Activated CD8-positive, alpha-beta memory T cell treated with anti-CD3 and anti-CD28 coated beads for 1 hour (primary cell): ENCODE data around the gene TXNL4B.

Experiments used
- DNase-seq, 2 donors: peaks; one replicate each; pipeline ENCODE4 v3.0.0-alpha.2; 2020; ENCODE audit warnings: low read depth in 1 of 2; ENCODE audit errors: extremely low read depth in 1 of 2

Gene TXNL4B

DNA sequence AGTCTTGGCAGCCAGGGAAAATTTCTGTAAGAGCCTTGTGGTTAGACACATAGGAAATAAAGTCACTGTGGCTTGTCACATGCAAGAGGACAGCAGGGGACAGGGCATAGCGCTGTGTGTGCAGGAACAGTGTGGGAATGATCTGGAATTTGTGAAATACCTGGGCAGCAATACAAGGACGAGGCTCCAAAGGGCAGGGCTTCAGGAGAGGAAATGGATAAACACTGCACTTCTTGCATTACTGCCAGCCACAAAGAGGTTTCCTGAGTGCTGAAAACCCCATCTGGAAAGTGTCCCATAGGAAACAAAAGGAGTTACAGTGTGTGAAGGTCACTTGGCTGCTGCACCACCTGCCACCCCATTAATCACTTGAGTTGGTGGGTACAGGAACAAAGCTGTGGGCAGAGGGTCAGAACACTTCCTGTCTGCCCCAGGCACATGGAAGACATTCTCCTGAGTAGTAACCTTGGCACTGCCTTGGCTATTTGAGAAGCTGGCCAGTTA lies 51.2 kb downstream of the TXNL4B start:
- no peak for DNase-seq

DNA sequence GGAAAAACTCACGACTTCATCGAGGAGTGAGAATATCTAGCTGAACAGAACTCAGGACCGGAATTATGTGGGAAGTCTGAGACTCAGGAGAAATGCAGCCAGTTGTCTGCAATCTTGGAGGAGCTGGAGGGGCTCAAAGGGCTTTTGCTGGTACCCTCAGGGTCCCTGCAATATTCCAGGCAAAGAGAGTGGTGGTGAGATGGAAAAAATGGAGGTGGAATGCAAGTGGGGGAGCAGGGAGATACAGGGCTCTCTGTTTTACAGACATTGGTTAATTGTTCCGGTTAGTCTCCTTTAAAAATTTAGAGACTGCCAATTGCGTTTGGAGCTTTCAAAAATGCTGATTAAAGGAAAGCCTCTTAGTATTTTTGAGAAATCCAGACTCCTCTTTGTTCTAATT lies 57.3 kb downstream of the TXNL4B start:
- DNase-seq, result no peak
